Measurements from ENCODE around the gene GSPT1. TPM values are rescaled to one million over a fixed set of nuclear protein-coding genes. Genes with fewer than 3 reads are reported as not detected.
"Not testable (repeated sequence)": the region's sequence is repeated elsewhere in the genome, so short reads cannot be mapped to it uniquely, and the experiment has no call there.

The GSPT1 gene
- 86.6 TPM for total RNA-seq
- long read RNA-seq, full-length matches to known transcripts = 132 of 182 reads
- long read RNA-seq, partial matches to known transcripts = 39 of 182 reads
- long read RNA-seq, other reads (novel, unspliced or antisense) = 11 of 182 reads

DNA sequence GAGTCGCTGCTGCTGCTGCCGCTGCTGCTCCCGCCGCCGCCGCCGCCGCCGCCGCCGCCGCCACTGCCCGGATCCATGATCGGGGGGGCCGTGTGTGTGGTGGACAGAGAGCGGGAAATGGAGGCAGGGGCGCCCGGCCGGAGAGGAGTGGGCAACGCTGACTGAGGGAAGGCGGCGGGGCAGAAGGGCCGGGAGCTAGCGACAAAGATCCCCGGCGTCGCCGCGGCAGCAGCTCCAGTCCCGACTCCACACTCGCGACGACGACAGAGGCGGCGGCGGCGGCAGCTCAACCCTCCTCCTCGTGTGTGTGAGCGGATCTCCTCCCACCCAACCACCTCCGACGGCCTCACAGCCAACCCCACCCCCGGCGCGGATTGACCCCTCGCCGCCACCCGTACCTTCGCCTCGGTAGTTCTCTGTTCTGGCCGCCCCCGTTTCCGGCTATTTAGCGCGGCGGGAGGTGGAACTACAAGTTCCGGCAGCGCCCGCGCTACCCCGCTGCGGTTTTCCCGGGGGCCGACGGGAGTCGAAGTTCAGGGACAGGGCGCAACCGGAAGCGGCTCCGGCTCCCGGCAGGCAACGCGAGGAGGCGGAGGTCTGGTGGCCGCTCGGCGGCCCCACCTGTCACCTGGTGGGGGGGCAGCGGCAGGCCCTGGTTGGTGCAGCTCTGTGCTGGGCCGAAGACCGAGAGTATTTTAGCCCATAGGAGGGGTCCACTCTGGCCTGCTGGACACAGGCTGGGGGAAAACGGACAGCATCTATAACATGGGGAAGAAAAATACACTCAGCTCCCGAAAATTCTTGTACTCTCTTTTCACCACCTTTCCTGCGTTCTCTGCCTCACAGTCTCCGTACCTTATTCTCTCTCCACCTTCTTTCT, at the start of gene GSPT1:
Gene GSPT1 (minus strand): TSS at position 313 of the 880 bp plus-strand sequence. CDS start 236 bp downstream, at position 77.
- DNase-seq (ENCODE audit: low spot score) = peak; percentile 99
- intact Hi-C loops (cut with DNase I) = loop anchor here (1.0 to 10.0 kb wide), 3 partner anchors 61 to 889 kb away; partner anchors contain the start of genes CPPED1, RSL1D1 and SNX29

DNA sequence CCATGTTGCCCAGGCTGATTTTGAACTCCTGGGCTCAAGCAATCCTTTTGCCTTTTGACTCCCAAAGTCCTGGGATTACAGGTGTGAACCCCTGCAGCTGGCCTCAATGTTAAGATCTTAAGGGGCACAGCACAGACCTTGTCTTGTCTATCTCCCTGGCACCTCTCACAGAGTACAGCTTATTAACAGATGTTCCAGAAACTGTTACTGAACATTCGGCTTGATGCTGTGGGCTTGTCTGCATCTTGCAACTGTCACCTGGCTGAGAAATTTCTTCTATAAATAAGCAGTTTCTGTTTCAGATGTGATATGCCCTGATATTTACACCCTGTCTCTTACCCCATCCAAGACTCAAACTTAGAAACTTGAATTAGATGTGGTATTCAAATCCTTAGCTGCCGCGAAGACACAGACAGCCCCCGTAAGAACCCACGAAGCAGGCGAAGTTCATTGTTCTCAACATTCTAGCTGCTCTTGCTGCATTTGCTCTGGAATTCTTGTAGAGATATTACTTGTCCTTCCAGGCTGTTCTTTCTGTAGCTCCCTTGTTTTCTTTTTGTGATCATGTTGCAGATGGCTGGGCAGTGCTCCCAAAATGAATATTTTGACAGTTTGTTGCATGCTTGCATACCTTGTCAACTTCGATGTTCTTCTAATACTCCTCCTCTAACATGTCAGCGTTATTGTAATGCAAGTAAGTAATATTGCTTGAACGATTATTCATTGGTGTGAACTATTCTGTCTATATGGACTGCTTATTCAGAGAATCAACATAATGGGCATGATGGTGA, 49.2 kb upstream of the GSPT1 start, which contains the start of gene TNFRSF17:
Gene TNFRSF17 (plus strand): TSS at position 450 of the 791 bp plus-strand sequence. CDS start 115 bp downstream, at position 565.
- intact Hi-C loops (cut with DNase I) = no loop called here

GRCh38 chr16:11963706-11964105, 48.0 kb upstream of the GSPT1 start:
- intact Hi-C loops (cut with DNase I) = no loop called here
- no peak for DNase-seq (ENCODE audit: low spot score)

More for the DNA sequence above, 49.2 kb upstream of the GSPT1 start, which contains the start of gene TNFRSF17:
- no peak for DNase-seq (ENCODE audit: low spot score)

GRCh38 chr16:11962978-11963377, 47.2 kb upstream of the GSPT1 start:
- DNase-seq (ENCODE audit: low spot score); intact Hi-C loops (cut with DNase I): not testable (repeated sequence)

DNA sequence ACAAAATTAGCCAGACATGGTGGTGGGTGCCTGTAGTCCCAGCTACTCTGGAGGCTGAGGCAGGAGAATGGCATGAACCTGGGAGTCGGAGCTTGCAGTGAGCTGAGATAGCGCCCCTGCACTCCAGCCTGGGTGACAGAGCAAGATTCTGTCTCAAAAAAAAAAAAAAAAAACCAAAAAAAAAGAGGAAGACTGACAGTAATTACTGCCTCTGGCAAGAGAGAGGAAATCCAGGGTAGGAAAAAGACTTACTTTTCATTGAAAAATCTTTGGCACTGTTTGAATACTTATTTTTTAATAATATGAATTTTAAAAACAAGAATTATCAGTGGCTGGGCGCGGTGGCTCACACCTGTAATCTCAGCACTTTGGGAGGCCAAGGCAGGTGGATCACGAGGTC, 46.7 kb upstream of the GSPT1 start:
- DNase-seq (ENCODE audit: low spot score); intact Hi-C loops (cut with DNase I): not testable (repeated sequence)

DNA sequence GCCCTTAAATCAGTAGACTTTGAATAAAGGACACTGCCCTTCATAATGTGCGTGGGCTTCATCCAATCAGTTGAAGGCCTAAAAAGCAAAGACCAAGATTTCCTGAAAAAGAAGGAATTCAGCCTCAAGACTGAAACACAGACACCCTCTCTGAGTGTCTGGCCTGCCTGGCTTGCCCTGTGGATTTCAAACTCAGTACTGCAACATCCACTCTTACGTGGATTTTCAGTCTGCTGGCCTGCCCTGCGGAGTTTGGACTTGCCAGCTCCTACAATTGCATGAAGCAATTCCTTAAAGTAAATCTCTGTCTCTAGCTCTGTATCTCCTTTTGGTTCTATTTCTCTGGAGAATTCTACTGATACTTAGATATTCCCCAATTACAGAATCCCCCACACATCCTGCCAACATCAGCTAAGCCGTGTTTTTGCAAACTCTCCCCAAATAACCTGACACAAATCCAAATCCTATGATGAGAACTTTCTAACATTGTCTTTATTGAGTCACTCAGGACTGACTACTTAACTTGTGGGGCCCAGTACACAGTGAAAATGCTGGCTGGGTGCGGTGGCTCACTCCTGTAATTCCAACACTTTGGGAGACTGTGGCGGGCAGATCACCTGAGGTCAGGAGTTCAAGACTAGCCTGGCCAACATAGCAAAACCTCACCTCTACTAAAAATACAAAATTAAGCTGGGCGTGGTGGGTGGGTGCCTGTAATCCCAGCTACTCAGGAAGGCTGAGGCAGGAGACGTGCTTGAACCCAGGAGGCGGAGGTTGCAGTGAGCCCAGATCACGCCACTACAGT, 42.0 kb upstream of the GSPT1 start:
- intact Hi-C loops (cut with DNase I) = no loop called here
- no peak for DNase-seq (ENCODE audit: low spot score)

GRCh38 chr16:11956558-11956957, 40.8 kb upstream of the GSPT1 start:
- intact Hi-C loops (cut with DNase I) = no loop called here
- DNase-seq (ENCODE audit: low spot score) = no peak

- no peak for DNase-seq (ENCODE audit: low spot score)
- intact Hi-C loops (cut with DNase I) = no loop called here
These were observed 40.0 kb upstream of the GSPT1 start for GRCh38 chr16:11955713-11956123.

DNA sequence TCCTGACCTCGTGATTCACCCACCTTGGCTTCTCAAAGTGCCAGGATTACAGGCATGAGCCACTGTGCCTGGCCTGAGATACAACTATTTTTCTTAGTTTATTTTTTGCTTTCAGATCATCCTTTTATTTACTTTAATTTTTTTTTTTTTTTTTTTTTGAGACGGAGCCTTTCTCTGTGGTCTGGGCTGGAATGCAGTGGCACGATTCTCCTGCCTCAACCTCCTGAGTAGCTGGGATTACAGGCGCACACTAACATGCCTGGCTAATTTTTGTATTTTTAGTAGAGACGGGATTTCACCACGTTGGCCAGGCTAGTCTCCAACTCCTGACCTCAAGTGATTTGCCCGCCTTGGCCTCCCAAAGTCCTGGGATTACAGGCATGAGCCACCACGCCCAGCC, 37.8 kb upstream of the GSPT1 start:
- not testable (repeated sequence) for DNase-seq (ENCODE audit: low spot score)
- intact Hi-C loops (cut with DNase I) = loop anchor here (5.0 kb wide), 1 partner anchor 114 kb away; no protein-coding TSS in a partner anchor

- intact Hi-C loops (cut with DNase I) = loop anchor here (5.0 kb wide), 1 partner anchor 117 kb away; no protein-coding TSS in a partner anchor
- DNase-seq (ENCODE audit: low spot score) = no peak
These were observed 34.6 kb upstream of the GSPT1 start for GRCh38 chr16:11950388-11950787.

- DNase-seq (ENCODE audit: low spot score) = no peak
- intact Hi-C loops (cut with DNase I) = no loop called here
These were observed 33.8 kb upstream of the GSPT1 start for GRCh38 chr16:11949527-11949926.

DNA sequence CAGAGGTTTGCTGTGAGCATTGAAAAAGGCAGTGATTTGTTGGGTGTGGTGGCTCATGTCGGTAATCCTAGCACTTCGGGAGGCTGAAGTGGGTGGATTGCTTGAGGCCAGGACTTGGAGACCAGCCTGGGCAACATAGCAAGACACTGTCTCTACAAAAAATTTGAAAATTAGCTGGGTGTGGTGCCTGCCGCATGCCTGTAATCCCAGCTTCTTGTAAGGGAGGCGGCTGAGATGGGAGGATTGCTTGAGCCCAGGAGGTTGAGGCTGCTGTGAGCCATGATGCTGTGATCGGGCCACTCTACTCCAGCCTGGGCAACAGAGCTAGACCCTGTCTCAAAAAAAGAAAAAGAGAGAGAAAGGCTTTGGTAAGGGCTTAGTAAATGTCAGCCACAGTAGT, 33.1 kb upstream of the GSPT1 start:
- no peak for DNase-seq (ENCODE audit: low spot score)
- intact Hi-C loops (cut with DNase I) = no loop called here

- intact Hi-C loops (cut with DNase I) = no loop called here
- no peak for DNase-seq (ENCODE audit: low spot score)
These were observed 30.7 kb upstream of the GSPT1 start for GRCh38 chr16:11946433-11946832.

DNA sequence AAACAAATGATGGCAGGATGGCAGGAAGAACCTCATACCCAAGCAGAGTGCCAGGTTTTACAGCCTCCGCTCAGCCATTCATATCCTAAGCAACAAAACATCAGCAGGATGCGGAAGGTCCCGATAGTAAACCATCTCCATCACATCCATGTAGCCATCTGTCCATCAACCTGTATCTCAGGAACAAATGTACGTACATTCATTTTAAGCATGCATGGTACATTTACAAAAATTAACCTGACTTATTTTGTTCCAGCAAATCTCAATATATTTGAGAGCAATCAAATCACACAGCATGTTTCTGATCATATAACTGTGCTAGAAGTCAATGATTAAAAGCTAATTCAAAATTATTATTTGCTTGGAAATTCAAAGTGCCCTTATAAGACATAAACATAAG, 26.2 kb upstream of the GSPT1 start, which contains the start of gene NPIPB2:
Gene NPIPB2 (minus strand): TSS at position 101 of the 400 bp plus-strand sequence. CDS start 0 bp downstream, at position 101.
- intact Hi-C loops (cut with DNase I); DNase-seq (ENCODE audit: low spot score): not testable (repeated sequence)

- DNase-seq (ENCODE audit: low spot score); intact Hi-C loops (cut with DNase I): not testable (repeated sequence)
These were observed 11.6 kb upstream of the GSPT1 start for GRCh38 chr16:11927350-11927749.

GRCh38 chr16:11924046-11924445, 8.3 kb upstream of the GSPT1 start:
- DNase-seq (ENCODE audit: low spot score); intact Hi-C loops (cut with DNase I): not testable (repeated sequence)

GRCh38 chr16:11916524-11917285, 949 bp upstream of the GSPT1 start:
- DNase-seq (ENCODE audit: low spot score) = no peak
- intact Hi-C loops (cut with DNase I) = loop anchor here (1.0 to 10.0 kb wide), 3 partner anchors 60 to 888 kb away; partner anchors contain the start of genes CPPED1, RSL1D1 and SNX29

- peak; percentile 78 for DNase-seq (ENCODE audit: low spot score)
- intact Hi-C loops (cut with DNase I) = loop anchor here (10.0 kb wide), 1 partner anchor 890 kb away; the partner anchor contains the start of gene CPPED1
These were observed 577 bp downstream of the GSPT1 start for GRCh38 chr16:11915114-11915643.

All from cardiac septum (tissue), 1 donor.